Umbilical cord (tissue), 2 donors: ENCODE measurements around the gene SPTB. TPM values are rescaled to one million over a fixed set of nuclear protein-coding genes. Genes with fewer than 3 reads are reported as not detected.

ENCODE experiments used
- DNase-seq: peaks from one replicate; pipeline ENCODE4 v3.0.0-alpha.2; 2015; ENCODE audit warnings: low spot score
- total RNA-seq: library from RNA; depleted of rRNA; stranded (reverse); fragments of >200 nt; gene quantifications from one replicate; pipeline ENCODE4 v1.2.3, GENCODE V29; 2014; ENCODE audit warnings: low replicate concordance; ENCODE audit not compliant: insufficient read depth

The SPTB gene
- total RNA-seq, 1 donor from 2014 or later = 25.0 TPM

GRCh38 chr14:64752909-64753308, 126.8 kb downstream of the SPTB start:
- no peak for DNase-seq

- DNase-seq = no peak
Measured at GRCh38 chr14:64748995-64749714, 130.6 kb downstream of the SPTB start.

- no peak for DNase-seq
Measured at GRCh38 chr14:64748521-64748920, 131.2 kb downstream of the SPTB start.

DNA sequence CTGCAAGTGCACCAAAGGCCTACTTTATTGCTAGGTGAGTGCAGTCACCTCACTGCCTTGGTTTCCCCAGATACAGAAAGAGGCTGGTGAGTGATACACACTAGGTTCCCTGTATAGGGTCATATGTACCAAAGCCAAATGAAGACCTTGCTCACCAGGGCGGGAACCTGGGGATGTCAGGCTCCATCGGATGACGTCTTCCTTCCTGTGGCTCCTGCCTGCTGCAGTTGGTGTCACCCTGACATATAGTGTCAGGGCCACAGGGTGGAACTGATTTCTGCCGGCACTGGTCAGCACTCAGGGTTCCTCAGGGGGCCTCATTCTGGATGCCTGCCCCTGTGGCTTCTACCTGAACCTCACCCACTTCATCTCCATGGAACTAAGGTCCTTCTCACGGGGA, 132.4 kb downstream of the SPTB start:
- DNase-seq = no peak

- no peak for DNase-seq
Measured at GRCh38 chr14:64746298-64747250, 133.1 kb downstream of the SPTB start.

DNA sequence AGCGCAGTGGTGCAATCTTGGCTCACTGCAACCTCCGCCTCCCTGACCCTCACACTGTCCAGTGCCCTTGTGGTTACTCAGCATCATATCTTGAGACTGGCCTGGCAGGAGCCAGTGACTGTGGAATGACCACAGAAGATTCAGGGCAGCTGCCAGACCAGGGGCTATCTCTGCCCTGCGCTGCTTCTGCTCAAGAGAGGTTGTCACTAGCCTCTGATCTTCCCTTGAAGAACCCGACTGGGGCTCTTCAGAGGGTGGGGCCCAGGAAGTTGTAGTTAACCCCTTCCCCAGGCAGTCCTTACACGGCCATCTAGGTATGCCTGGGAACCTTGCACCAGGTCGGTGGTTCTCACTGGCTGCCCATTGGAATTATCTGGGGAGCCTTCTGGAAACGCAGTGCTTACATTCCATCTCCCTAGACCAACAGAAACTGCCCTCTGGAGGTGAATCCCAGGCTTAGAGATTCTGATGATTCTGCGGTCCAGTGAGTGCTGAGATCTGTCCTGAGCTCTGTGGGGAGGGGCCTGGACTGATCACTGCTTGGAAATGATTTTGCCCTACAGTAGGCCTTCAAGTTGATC, 134.1 kb downstream of the SPTB start:
- DNase-seq = peak; percentile 67

GRCh38 chr14:64743061-64743460, 136.6 kb downstream of the SPTB start:
- DNase-seq = no peak

DNA sequence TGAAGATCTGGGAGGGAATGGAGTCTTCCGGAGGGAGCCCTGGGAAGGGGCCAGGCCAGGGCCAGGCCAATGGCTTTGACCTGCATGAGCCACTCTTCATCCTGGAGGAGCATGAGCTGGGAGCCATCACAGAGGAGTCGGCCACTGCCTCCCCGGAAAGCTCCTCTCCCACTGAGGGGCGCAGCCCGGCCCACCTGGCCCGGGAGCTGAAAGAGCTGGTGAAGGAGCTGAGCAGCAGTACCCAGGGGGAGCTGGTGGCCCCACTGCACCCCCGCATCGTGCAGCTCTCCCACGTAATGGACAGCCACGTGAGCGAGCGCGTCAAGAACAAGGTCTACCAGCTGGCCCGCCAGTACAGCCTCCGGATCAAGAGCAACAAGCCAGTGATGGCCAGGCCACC, 137.7 kb downstream of the SPTB start:
- DNase-seq = no peak

GRCh38 chr14:64741200-64741599, 138.5 kb downstream of the SPTB start:
- DNase-seq = no peak

DNA sequence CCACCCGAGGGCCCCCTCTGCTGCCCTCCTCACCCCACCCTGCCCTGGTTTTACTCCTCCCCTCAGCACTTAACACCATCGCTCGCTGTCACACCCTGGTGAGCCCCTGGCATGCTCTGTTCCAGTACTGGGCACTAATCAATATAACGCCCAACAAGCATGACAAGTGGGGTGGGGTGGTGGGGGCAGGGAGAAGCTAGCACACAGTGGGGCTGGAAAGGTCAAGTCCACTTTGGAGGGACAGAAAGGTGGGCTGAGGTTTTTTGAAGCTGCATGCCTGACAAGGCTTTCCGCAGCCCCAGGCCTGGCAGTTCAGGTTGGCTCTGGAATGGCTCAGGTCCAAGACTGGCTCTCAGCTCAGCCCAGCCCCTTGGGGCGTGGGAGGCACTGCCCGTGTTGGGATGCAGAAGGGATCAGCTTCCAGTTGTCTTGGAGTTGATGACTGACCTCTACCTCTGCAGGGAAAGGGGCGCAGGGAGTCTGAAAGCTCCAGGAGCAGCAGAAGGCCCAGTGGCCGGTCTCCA, 141.4 kb downstream of the SPTB start:
- DNase-seq = no peak

- no peak for DNase-seq
Measured at GRCh38 chr14:64737391-64738280, 142.1 kb downstream of the SPTB start.

DNA sequence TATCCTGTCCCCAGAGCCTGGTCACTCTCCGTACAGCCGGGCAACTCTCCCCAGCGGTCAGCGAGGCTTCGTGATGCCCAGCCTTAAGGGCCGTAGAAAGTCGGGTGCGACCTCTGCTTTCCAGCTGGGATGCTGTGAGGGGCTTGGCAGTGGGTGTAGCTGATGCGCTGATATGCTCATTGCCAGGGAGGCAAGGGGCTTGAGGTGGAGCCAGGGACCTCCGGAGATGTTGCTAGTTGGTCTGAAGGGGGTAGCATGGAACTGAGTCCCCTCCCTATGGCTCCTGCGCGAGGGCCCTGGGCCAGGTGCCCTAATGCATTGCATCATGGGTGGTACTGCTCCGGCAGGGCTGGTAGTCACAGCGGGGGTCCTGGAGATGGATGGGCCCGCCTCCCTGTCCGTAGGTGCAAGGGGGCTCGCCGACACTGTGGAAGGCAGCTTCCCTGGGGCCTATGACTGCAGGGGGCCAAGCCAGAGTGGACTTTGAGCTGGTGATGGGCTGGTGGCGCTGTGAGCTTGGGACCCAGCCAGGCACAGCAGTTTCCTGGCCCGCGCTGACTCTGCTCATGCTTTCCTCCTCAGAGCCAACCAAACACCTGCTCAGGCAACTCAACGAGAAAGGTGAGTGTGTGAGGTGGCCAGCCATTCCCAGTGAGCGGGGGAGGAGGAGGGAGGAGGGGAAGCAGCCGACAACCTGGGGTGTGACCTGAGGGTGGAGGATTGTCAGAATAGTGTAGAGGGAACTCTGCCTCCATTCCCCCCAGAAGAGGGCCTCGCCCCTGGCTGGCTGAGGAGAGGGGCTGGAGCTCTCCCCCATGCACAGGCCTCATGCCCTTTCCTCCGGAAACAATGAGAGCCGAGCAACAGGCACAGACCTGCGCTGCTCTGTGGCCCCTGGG, 143.2 kb downstream of the SPTB start:
- DNase-seq = no peak

DNA sequence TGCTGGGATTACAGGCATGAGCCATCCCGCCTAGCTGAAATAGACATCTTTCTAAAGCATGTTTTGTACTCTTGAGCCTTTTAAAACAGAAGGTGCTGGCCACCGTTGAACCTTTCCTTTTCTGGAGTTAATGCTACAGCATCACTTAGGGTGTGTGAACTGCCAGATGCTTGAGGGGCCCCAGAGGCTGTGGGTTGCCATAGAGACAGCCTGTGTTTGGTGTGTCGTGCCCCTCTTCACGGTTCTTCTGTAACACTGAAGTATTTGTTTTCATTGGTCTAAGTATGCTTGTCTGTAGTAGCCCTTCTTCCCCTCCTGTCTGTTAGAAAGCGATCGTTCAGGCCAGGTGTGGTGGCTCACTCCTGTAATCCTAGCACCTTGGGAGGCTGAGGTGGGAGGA, 144.7 kb downstream of the SPTB start:
- no peak for DNase-seq

DNA sequence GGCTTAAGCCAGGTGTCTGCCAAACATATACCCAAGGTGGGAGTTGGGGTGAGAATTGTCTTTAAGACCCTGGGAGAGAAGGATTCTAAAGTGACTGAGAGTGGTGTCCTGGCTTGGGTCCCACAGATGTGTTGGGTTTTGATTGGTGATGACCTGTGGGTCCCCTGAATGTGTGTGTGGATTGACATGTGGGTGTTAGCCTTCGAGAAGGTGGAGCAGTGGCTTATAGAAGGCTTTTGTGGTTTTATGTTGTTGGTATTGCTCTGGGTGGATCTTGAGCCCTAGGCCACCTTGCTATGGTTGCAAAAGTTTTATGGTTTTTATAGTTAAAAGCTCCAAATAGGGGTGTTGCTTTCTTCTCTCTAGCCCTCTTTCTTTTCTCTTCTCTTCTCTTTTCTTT, 145.8 kb downstream of the SPTB start:
- DNase-seq = no peak

- no peak for DNase-seq
Measured at GRCh38 chr14:64733321-64733720, 146.4 kb downstream of the SPTB start.

DNA sequence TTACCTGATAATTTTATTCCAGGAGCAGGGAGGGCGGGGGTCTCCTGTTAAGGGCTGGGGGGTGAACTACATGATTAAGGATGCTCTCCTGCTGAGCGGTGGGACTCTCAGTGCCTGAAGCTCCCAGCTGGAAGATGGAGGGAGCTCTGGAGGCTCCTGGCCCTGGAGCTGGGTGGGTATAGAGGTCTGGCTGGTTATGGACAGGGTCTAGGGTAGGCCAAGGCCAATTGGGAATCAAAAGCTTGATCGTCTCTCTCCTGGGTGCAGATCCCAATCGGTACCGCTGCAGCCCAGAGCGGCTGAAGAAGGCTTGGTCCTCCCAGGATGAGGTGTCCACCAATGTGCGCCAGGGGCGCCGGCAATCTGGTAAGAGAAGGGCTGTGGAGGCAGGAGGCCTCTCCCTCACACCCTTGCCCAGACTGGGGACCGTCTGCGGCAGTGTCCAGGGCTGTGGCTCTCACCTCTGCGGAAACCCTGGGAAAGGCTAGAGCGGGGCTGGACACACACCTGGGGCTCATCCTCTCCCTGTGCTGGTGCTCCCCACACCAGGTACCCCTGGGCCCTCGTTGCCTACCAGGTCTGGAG, 147.1 kb downstream of the SPTB start:
- DNase-seq = no peak

DNA sequence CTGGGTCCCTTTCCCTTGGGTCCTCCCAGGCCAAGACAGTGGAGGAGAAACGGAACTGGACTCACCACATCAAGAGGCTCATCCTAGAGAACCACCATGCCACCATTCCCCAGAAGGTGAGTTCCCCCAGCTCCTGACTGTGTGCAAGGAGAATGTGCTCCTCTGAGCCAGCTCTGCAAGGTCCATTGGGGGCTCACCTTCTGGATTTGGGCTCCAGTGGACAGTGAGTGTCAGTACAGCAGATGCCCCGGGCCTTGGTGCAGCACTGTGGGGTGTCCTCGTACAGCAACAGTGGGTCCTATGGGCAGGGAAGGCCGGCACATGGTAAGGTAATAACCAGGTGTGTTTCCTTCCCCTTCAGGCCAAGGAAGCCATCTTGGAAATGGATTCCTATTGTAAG, 147.6 kb downstream of the SPTB start:
- DNase-seq = no peak

GRCh38 chr14:64731141-64731581, 148.5 kb downstream of the SPTB start:
- DNase-seq = no peak

DNA sequence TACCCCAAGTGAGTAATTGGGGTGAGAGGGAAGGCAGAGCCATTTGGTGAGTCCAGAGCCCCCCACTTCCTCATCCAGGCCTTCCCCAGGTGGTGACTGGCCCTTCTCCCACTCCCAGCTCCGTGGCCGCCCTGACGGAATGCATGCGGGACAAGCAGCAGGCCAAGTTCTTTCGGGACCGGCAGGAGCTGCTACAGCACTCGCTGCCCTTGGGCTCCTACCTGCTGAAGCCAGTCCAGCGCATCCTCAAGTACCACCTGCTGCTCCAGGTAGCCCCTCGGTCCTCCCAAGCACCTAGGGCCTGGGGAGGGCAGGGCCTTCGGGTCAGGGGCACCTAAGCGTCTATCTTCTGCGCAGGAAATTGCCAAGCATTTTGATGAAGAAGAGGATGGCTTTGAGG, 149.0 kb downstream of the SPTB start:
- DNase-seq = no peak

- DNase-seq = no peak
Measured at GRCh38 chr14:64730061-64730440, 149.7 kb downstream of the SPTB start.
